Osteoblast (primary cell): ENCODE data around the gene GRM2. TPM values are rescaled to one million over a fixed set of nuclear protein-coding genes. Genes with fewer than 3 reads are reported as not detected.

Source experiments
- DNase-seq: peaks from one replicate; pipeline ENCODE4 v3.0.0; 2011; ENCODE audit warnings: low spot score, mixed read lengths; ENCODE audit not compliant: insufficient read length; ENCODE audit errors: missing footprints
- H2AFZ ChIP-seq: 2 replicates; pipeline ENCODE4 v1.6.0; 2011; ENCODE audit warnings: mild to moderate bottlenecking, low read length
- H3K27ac ChIP-seq: 2 replicates; pipeline ENCODE4 v1.5.1; 2011; ENCODE audit warnings: mild to moderate bottlenecking, low read depth, low read length, moderate library complexity
- H3K27me3 ChIP-seq: 2 replicates; pipeline ENCODE4 v1.6.0; 2012; ENCODE audit warnings: mild to moderate bottlenecking, control low read depth, inconsistent platforms, low read length, moderate library complexity; ENCODE audit not compliant: insufficient read depth
- H3K36me3 ChIP-seq: 2 replicates; pipeline ENCODE4 v1.5.1; 2011; ENCODE audit warnings: mild to moderate bottlenecking, low read length, control low read depth, moderate library complexity; ENCODE audit not compliant: insufficient read depth
- H3K4me1 ChIP-seq: 2 replicates; pipeline ENCODE4 v1.5.1; 2011; ENCODE audit warnings: mild to moderate bottlenecking, low read length, control low read depth, moderate library complexity; ENCODE audit not compliant: insufficient read depth
- H3K4me2 ChIP-seq: 2 replicates; pipeline ENCODE4 v1.6.0; 2011; ENCODE audit warnings: mild to moderate bottlenecking, low read length; ENCODE audit not compliant: insufficient read depth
- H3K4me3 ChIP-seq: fragments of 200-600 bp; sonication (generic); 3 replicates; pipeline ENCODE4 v1.5.1; 2012; ENCODE audit warnings: mild to moderate bottlenecking, low read length, inconsistent platforms; ENCODE audit not compliant: insufficient read depth
- H3K79me2 ChIP-seq: 2 replicates; pipeline ENCODE4 v1.6.0; 2012; ENCODE audit warnings: mild to moderate bottlenecking, low read length, control low read depth, inconsistent platforms; ENCODE audit not compliant: insufficient read depth
- H3K9me3 ChIP-seq: 2 replicates; pipeline ENCODE4 v1.5.1; 2011; ENCODE audit warnings: low read depth, low read length, control low read depth
- H4K20me1 ChIP-seq: 2 replicates; pipeline ENCODE4 v1.6.0; 2012; ENCODE audit warnings: mild to moderate bottlenecking, low read length, control low read depth; ENCODE audit not compliant: insufficient read depth
- CTCF ChIP-seq: IDR thresholded peaks from 2 replicates; pipeline ENCODE4 v1.5.1; 2011; ENCODE audit warnings: mild to moderate bottlenecking, low read depth, low read length, moderate library complexity; ENCODE audit errors: extremely low read depth
- total RNA-seq: library from RNA; depleted of rRNA; stranded (reverse); fragments of >200 nt; gene quantifications from 2 replicates; pipeline ENCODE4 v1.2.3, GENCODE V29; 2012

The GRM2 gene
- total RNA-seq, 1 donor: not detected

- DNase-seq: peak; percentile 79
- peaks cover 6% of the 10 kb centered on the region for H3K4me1 ChIP-seq
These were observed 14.9 kb upstream of the GRM2 start for GRCh38 chr3:51691949-51692348.

GRCh38 chr3:51692980-51693395 lies 13.9 kb upstream of the GRM2 start:
- DNase-seq: peak; percentile 71
- Histone ChIP-seq H3K9me3 (no peaks in the 10 kb centered on the region), H3K27ac (no peak overlapping the region), H3K27me3 (no peaks in the 10 kb centered on the region), H3K4me1 (no peaks in the 10 kb centered on the region), H4K20me1 (peaks cover 41% of the 10 kb centered on the region), H3K36me3 (peaks cover 8% of the 10 kb centered on the region), H3K4me2 (no peak overlapping the region), H3K4me3 (no peak overlapping the region), H2AFZ (no peak overlapping the region), H3K79me2 (peaks cover 3% of the 10 kb centered on the region)
- no peak for TF ChIP-seq CTCF

More at GRCh38 chr3:51691949-51692348, 14.9 kb upstream of the GRM2 start:
- H4K20me1 ChIP-seq: peaks cover 33% of the 10 kb centered on the region
- H3K27ac ChIP-seq: no peak overlapping the region
- H2AFZ ChIP-seq: no peak overlapping the region
- no peak for TF ChIP-seq CTCF
- H3K27me3 ChIP-seq: no peaks in the 10 kb centered on the region
- H3K36me3 ChIP-seq: peaks cover 4% of the 10 kb centered on the region
- no peaks in the 10 kb centered on the region for H3K9me3 ChIP-seq
- peaks cover 3% of the 10 kb centered on the region for H3K79me2 ChIP-seq
- no peak overlapping the region for H3K4me2 ChIP-seq
- no peak overlapping the region for H3K4me3 ChIP-seq

DNA sequence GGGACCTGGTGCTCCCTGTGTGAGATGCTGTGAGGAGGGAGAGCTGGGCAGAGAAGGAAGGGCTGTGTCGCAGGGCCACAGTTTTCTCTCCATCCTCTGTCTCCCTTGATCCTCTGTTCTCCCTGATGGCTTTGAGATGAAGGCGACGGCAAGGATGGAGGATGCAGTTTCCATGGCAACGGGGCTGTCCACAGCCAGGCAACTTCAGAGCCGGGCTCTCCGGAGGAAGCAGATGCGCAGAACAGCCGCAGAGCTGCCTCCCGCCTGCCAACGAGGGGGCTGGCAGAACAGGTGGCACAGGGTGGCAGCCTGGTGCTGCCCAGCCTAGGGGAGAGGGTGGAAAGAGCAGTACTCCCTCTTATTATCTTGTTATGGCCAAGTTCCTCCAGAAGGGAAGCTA lies 9.9 kb upstream of the GRM2 start:
- Histone ChIP-seq H3K36me3 (peaks cover 8% of the 10 kb centered on the region), H3K79me2 (no peaks in the 10 kb centered on the region), H2AFZ (no peak overlapping the region), H3K9me3 (no peaks in the 10 kb centered on the region), H3K27me3 (no peaks in the 10 kb centered on the region), H4K20me1 (peaks cover 37% of the 10 kb centered on the region), H3K4me2 (no peak overlapping the region), H3K4me1 (no peaks in the 10 kb centered on the region), H3K27ac (no peak overlapping the region), H3K4me3 (no peak overlapping the region)
- no peak for TF ChIP-seq CTCF
- no peak for DNase-seq

DNA sequence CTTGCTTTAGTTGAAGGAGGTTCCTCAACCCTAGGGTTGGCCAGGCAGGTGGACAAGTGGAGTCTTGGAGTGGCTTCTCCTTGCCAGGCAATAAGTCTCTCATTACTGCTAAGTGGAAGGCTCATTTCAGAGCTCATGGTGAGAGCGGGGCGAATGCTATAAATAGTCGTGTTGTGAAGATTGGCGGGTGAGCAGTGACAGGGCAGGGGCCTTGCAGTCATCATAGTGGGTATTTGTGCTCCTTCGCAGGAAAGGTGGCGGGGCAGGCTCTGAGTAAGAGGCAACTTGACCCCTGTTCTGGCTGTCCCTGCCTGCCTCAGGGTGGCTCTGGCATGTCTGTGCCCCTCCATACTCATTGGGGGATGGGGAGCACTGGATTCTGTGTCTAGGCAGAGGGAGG lies 8.7 kb upstream of the GRM2 start:
- TF ChIP-seq CTCF: no peak
- H3K27ac ChIP-seq: no peak overlapping the region
- no peaks in the 10 kb centered on the region for H3K9me3 ChIP-seq
- H3K4me2 ChIP-seq: no peak overlapping the region
- H4K20me1 ChIP-seq: peaks cover 38% of the 10 kb centered on the region
- peaks cover 8% of the 10 kb centered on the region for H3K36me3 ChIP-seq
- peak; percentile 79 for DNase-seq
- no peak overlapping the region for H3K4me3 ChIP-seq
- H3K4me1 ChIP-seq: no peaks in the 10 kb centered on the region
- no peak overlapping the region for H2AFZ ChIP-seq
- no peaks in the 10 kb centered on the region for H3K27me3 ChIP-seq
- H3K79me2 ChIP-seq: no peaks in the 10 kb centered on the region
